OCI-LY1 (cell line): ENCODE data around the gene MRPS27.

Experiments
- H2AFZ ChIP-seq: fragments of 200-600 bp; sonication (generic), shearing (Covaris generic); 2 replicates; pipeline ENCODE4 v1.6.0; 2014; ENCODE audit warnings: antibody characterized with exemption, mild to moderate bottlenecking, low read length
- H3F3A ChIP-seq: fragments of 200-600 bp; sonication (generic), shearing (Covaris generic); 2 replicates; pipeline ENCODE4 v1.6.0; 2014; ENCODE audit warnings: mild to moderate bottlenecking, antibody characterized with exemption, low read length, moderate library complexity; ENCODE audit not compliant: insufficient read depth
- H3K27ac ChIP-seq: fragments of 200-600 bp; sonication (generic); 2 replicates; pipeline ENCODE4 v1.5.1; 2014; ENCODE audit warnings: low read length, mixed run types, mild to moderate bottlenecking, low read depth; ENCODE audit not compliant: poor library complexity, severe bottlenecking
- H3K27me3 ChIP-seq: fragments of 200-600 bp; sonication (generic); 2 replicates; pipeline ENCODE4 v1.6.0; 2014; ENCODE audit warnings: antibody characterized with exemption, mild to moderate bottlenecking, low read length, moderate library complexity; ENCODE audit not compliant: insufficient read depth
- H3K36me3 ChIP-seq: fragments of 200-600 bp; sonication (generic); 2 replicates; pipeline ENCODE4 v1.6.1; 2014; ENCODE audit warnings: mild to moderate bottlenecking, antibody characterized with exemption, low read length, moderate library complexity, mixed read lengths; ENCODE audit not compliant: insufficient read depth
- H3K4me1 ChIP-seq: fragments of 200-600 bp; sonication (generic); 2 replicates; pipeline ENCODE4 v1.5.1; 2014; ENCODE audit warnings: mild to moderate bottlenecking, low read length, moderate library complexity; ENCODE audit not compliant: insufficient read depth, severe bottlenecking
- H3K4me2 ChIP-seq: fragments of 200-600 bp; sonication (generic), shearing (Covaris generic); 2 replicates; pipeline ENCODE4 v1.6.1; 2014; ENCODE audit warnings: low read length
- H3K4me3 ChIP-seq: fragments of 200-600 bp; sonication (generic); 2 replicates; pipeline ENCODE4 v1.5.1; 2014; ENCODE audit warnings: low read length, low read depth, mild to moderate bottlenecking, mixed read lengths; ENCODE audit not compliant: poor library complexity, severe bottlenecking
- H3K79me2 ChIP-seq: fragments of 200-600 bp; shearing (Covaris generic); 2 replicates; pipeline ENCODE4 v1.6.1; 2016; ENCODE audit warnings: mixed run types, low read length, mixed read lengths; ENCODE audit not compliant: insufficient read depth
- H3K9ac ChIP-seq: fragments of 200-600 bp; sonication (generic), shearing (Covaris generic); 2 replicates; pipeline ENCODE4 v1.6.1; 2014; ENCODE audit warnings: mild to moderate bottlenecking, low read length, mixed read lengths
- H3K9me2 ChIP-seq: fragments of 200-600 bp; sonication (generic), shearing (Covaris generic); 2 replicates; pipeline ENCODE4 v1.6.1; 2014; ENCODE audit warnings: low read depth, mild to moderate bottlenecking, low read length, mixed read lengths
- H3K9me3 ChIP-seq: fragments of 200-600 bp; shearing (Covaris generic); 2 replicates; pipeline ENCODE4 v1.6.1; 2014; ENCODE audit warnings: low read length, mixed read lengths
- H4K20me1 ChIP-seq: fragments of 200-600 bp; sonication (generic), shearing (Covaris generic); 2 replicates; pipeline ENCODE4 v1.6.0; 2016; ENCODE audit warnings: mild to moderate bottlenecking, low read length; ENCODE audit not compliant: insufficient read depth
- EZH2 ChIP-seq: fragments of 200-600 bp; sonication (generic), shearing (Covaris generic); IDR thresholded peaks from 2 replicates; pipeline ENCODE4 v1.8.0; 2017; ENCODE audit warnings: borderline replicate concordance, mixed run types, mild to moderate bottlenecking, antibody characterized with exemption, low read length, moderate library complexity, mixed read lengths
- TF ChIP-seq, protein P1 (sequence below): fragments of 200-600 bp; sonication (generic), shearing (Covaris generic); IDR thresholded peaks from 2 replicates; pipeline ENCODE4 v1.5.1; 2017; ENCODE audit warnings: mild to moderate bottlenecking, antibody characterized with exemption, low read length, moderate library complexity, mixed read lengths

Gene MRPS27

DNA sequence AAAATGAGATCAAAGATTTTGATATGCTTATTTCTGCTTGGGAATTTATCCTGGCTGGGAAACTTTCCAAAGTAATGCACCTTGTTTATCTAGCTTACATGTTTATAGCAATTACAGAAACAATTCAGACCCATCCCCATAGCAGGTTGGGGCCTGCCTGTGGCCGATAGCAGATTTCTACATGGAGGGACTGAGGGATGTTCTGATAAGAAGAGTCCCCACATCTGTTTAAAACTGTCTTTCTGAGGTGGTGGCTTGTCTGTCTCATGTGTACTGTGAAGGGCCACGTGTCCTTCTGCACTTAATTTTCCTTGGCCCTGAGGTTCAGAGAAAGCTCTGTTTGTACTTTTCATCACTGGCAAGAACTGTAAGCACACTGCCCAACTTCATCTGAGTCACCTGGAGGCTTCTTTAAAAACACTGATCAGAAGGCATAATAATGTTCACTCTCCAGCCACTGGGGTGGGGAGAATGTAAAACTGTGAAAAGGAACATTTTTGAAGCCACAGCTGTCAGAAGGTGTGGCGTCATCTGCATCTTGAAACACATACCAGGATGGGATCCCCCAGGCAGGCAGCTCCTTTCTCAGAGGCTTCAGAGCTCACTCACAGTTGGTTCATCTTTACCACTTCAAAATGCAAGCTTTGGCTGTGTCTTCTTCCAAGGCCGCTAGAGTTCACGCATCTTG, 132.5 kb downstream of the MRPS27 start:
- Histone ChIP-seq H3K4me1 (peaks cover 6% of the 10 kb centered on the region), H2AFZ (no peak overlapping the region), H3F3A (no peaks in the 10 kb centered on the region), H3K9ac (no peak overlapping the region), H3K79me2 (no peaks in the 10 kb centered on the region), H3K36me3 (no peaks in the 10 kb centered on the region), H3K4me3 (no peak overlapping the region), H3K9me2 (no peaks in the 10 kb centered on the region), H4K20me1 (no peaks in the 10 kb centered on the region), H3K27me3 (no peaks in the 10 kb centered on the region; the same call in 1 of the 2 replicates), H3K9me3 (no peaks in the 10 kb centered on the region), H3K27ac (no peak overlapping the region), H3K4me2 (no peak overlapping the region)
- no peak for TF ChIP-seq EZH2
- TF ChIP-seq, protein P1, sequence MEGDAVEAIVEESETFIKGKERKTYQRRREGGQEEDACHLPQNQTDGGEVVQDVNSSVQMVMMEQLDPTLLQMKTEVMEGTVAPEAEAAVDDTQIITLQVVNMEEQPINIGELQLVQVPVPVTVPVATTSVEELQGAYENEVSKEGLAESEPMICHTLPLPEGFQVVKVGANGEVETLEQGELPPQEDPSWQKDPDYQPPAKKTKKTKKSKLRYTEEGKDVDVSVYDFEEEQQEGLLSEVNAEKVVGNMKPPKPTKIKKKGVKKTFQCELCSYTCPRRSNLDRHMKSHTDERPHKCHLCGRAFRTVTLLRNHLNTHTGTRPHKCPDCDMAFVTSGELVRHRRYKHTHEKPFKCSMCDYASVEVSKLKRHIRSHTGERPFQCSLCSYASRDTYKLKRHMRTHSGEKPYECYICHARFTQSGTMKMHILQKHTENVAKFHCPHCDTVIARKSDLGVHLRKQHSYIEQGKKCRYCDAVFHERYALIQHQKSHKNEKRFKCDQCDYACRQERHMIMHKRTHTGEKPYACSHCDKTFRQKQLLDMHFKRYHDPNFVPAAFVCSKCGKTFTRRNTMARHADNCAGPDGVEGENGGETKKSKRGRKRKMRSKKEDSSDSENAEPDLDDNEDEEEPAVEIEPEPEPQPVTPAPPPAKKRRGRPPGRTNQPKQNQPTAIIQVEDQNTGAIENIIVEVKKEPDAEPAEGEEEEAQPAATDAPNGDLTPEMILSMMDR, result no peak

DNA sequence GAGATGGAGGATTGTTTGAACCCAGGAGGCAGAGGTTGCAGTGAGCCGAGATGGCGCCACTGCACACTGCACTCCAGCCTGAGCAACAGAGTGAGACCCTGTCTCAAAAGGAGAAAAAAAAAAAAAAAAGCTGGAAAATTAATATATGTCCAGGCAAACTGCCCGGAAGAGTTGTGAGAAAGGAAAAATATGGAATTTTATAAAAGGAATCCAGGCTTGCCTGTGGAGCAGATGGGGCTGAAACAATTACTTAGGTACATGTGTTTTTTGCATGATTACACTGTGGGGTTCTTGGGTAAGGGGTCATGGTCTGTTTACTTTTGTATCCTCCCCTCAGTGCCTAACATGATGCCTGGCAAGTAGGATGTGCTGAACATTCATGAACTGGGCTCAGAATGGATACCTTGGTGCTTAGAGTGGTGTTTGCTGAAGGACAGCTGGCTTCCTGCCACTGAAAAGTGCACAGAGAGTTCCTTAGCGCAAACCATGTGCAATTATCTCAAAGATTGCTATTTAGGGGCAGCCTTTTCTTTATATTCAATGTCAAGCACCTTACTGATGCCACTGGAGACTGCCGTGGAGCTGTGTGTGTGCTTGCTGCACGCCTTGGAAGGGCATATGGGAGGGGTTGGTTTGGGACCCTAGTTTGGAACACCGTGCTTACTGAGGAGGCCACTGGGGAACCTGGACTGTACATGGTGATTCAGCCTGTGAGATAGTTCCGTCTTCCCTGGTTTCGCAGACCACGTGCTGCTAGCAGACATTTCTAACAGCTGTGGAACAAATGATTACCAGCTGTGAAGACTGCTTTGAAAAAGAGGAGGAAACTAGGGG, 134.3 kb downstream of the MRPS27 start:
- H2AFZ ChIP-seq, result no peak overlapping the region
- H3K9ac ChIP-seq, result no peak overlapping the region
- no peaks in the 10 kb centered on the region for H3K9me3 ChIP-seq
- TF ChIP-seq, protein P1, result no peak
- no peak for TF ChIP-seq EZH2
- H4K20me1 ChIP-seq, result no peaks in the 10 kb centered on the region
- H3K4me1 ChIP-seq, result peaks cover 6% of the 10 kb centered on the region
- H3F3A ChIP-seq, result no peaks in the 10 kb centered on the region
- no peaks in the 10 kb centered on the region for H3K9me2 ChIP-seq
- no peaks in the 10 kb centered on the region; the same call in 1 of the 2 replicates for H3K27me3 ChIP-seq
- no peak overlapping the region for H3K4me3 ChIP-seq
- H3K36me3 ChIP-seq, result no peaks in the 10 kb centered on the region
- H3K4me2 ChIP-seq, result no peak overlapping the region
- H3K27ac ChIP-seq, result no peak overlapping the region
- H3K79me2 ChIP-seq, result no peaks in the 10 kb centered on the region

DNA sequence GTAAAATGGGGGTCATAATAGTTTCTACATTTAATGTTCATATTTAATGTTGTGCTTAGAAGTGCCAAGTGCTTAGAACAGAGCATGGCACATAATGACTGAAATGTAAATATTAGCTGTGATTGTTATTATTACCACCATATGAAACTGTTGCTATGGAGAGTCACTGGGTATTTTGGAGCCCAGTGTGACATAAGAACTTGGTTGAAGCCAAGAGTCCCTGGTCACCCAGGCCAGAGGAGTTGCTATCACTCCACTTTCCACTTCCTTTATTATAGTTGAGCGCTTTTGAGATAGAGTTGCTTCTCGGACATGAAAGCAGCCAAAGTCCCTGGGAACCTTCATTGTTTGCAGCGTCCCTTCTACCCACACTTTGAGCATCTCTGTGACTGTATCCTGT, 135.6 kb downstream of the MRPS27 start:
- Histone ChIP-seq H3K4me2 (no peak overlapping the region), H4K20me1 (no peaks in the 10 kb centered on the region), H3K9ac (no peak overlapping the region), H3K9me3 (no peaks in the 10 kb centered on the region), H2AFZ (no peak overlapping the region), H3K4me3 (no peak overlapping the region), H3K9me2 (no peaks in the 10 kb centered on the region), H3F3A (no peaks in the 10 kb centered on the region), H3K36me3 (no peaks in the 10 kb centered on the region), H3K27me3 (no peaks in the 10 kb centered on the region; the same call in 1 of the 2 replicates), H3K27ac (no peak overlapping the region), H3K4me1 (peaks cover 6% of the 10 kb centered on the region), H3K79me2 (no peaks in the 10 kb centered on the region)
- TF ChIP-seq, protein P1, result no peak
- no peak for TF ChIP-seq EZH2
